Astrocyte of the hippocampus (primary cell): ENCODE data around the gene SLAMF7.
"Not testable (repeated sequence)": the region's sequence is repeated elsewhere in the genome, so short reads cannot be mapped to it uniquely, and the experiment has no call there.

Experiments
- DNase-seq: peaks from one replicate; pipeline ENCODE4 v3.0.0; 2011; ENCODE audit warnings: low read depth, low spot score

SLAMF7 gene

DNA sequence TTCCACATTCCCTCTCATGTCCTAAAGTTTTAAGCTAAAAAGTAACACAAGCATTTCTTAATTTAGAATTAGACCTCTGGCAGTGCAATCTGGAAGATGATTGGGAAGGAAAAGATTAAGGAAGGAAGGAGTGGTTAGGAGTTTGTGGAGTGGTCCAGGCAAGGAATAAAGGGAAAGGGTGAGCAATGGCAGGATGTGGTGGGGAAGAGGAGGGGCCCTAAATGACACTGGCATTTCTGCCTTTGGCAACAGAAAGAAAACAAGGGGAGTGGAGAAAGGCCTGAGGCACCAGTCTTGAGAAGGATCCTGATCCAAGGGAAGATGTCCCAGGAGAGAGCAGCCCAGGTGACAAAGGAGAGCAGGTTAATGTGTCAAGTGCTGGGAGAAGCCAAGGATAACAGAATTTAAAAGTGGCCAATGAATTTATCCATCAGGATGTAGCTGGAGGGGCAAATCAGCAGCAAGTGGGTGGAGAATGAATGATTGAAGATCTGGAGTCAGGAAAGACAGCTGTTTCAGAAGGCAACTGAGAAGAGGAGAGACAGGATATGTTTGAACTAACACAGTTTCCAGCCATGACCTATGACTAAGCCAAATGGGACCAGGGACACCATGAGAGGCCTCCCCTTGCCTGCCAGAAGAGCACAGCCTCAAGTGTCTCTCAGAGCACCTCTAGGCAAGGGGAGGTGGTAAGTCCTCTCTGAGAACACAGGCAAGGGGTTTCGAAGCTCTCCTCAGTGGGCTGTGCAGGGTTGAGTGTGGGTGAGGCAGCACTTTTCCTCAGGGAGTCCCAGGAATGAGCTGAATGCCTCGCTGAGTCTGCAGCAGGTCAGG is 36.1 kb downstream of the SLAMF7 start:
- DNase-seq = no peak

DNA sequence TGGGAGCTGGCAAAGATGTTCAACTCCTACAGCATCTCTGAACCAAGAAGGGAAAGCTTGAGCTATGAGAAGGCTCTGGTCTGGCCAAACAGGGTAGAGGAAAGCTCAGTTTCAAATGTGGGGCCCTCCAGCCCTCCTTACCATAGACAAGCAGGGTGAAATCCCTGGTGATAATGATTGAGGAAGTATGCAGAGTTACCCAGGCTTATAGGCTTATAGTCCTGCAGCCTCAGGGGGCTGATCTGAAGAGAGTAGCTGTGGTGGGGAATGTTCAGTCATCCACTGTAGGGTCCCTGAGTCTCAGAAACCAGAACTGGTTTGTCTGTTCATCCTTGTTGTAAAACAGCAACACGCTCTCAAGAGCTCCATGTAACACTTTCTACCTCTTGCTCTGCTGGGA is 37.1 kb downstream of the SLAMF7 start:
- DNase-seq = no peak

- DNase-seq = no peak
These were observed 38.5 kb downstream of the SLAMF7 start for GRCh38 chr1:160777486-160778089.

GRCh38 chr1:160778976-160779375 is 39.9 kb downstream of the SLAMF7 start:
- DNase-seq = no peak

GRCh38 chr1:160779626-160780397 is 40.8 kb downstream of the SLAMF7 start:
- DNase-seq = no peak

GRCh38 chr1:160780398-160780755 is 41.3 kb downstream of the SLAMF7 start:
- DNase-seq = no peak

- no peak for DNase-seq
These were observed 42.2 kb downstream of the SLAMF7 start for GRCh38 chr1:160781186-160781766.

DNA sequence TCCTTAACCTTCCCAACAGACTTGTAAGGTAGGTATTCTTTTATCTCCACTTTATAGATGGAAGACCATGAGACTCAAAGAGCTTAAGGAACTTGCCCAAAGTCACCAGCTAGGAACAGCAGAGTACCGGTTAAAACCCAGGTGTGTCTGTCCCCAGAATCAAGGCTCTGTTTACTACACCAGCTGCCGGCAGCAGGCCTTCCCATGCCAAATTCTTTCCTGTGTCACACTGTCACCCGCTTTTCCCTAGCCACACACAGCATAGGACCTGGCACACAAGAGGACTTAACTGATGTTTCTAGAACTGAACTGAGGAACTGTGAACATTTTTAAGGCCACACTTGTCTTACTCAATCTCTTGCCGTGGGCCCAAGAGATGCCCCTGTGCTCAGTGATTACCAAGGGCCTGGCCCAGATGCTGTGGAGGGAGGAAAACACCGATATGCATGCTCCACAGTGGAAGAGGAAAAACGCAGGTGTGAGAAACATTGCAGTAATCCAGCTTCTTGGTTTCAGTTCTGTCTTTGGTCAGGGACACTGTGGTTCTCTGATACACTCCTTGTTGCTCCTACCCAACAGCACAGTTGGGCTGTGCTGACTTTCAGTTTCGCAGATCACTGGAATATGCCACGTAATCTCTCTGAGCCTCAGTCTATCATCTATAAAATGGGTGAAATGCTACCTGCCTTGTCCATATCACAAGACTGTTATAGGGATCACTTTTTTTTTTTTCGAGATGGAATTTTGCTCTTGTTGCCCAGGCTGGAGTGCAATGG is 43.1 kb downstream of the SLAMF7 start:
- DNase-seq = no peak

GRCh38 chr1:160782988-160783765 is 44.1 kb downstream of the SLAMF7 start:
- DNase-seq = not testable (repeated sequence)

DNA sequence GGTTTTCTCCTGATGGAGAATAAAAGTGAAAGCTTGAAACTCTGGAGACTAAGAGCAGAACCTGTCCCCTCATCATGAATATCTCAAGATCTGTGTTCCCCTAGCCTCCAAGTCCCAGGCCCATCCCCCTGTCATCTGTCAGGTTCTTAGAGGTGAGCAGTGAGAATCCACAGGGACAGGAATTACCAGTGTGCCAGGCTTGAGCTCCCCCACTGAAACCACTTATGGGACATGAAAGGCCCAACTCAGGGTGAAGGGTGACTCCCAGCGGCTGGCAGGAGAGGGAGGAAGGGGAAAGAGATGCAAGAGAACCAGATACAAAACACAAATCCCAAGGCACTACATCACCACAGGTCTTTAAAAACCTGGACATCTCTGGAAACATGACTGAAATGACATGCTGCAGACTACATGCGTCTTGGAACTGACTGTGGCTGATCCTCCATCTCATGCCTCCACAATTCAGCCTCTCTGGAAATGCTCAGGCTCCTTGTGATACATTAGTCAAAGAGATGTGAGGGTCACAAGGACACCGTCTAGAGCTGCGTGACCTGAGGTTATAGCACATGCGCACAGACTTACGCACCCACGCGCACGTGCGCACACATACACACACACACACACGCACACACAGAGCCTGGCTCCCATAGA is 50.1 kb downstream of the SLAMF7 start:
- no peak for DNase-seq

GRCh38 chr1:160789702-160790611 is 50.9 kb downstream of the SLAMF7 start:
- no peak for DNase-seq

GRCh38 chr1:160794376-160794775 is 55.3 kb downstream of the SLAMF7 start:
- DNase-seq = no peak

GRCh38 chr1:160795951-160796383 is 56.9 kb downstream of the SLAMF7 start, which contains the start of gene LY9:
TSS of gene LY9 (plus strand) at chr1:160796174. CDS start at chr1:160796188, 14 bp downstream.
- DNase-seq = no peak

DNA sequence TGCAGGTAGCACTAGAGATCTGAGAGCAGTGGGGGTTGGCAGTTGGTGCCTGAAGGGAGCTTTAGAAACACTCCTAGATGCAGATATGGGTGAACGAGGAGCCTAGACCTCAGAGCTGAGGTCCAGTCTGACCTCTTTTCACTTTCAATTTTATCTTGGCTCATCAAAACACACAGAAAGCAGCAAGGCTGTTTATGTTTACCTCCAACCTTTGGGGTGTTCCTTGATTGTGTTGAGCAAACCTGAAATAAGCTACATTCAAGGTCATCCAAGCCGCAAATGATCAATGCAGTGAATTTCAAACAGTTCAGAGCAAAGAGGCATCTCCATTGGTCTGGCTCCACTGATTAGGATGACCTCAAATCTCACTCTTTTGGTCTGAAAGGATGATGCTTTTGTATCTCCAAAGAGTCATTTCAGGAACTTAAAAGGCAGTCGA is 58.2 kb downstream of the SLAMF7 start:
- no peak for DNase-seq

DNA sequence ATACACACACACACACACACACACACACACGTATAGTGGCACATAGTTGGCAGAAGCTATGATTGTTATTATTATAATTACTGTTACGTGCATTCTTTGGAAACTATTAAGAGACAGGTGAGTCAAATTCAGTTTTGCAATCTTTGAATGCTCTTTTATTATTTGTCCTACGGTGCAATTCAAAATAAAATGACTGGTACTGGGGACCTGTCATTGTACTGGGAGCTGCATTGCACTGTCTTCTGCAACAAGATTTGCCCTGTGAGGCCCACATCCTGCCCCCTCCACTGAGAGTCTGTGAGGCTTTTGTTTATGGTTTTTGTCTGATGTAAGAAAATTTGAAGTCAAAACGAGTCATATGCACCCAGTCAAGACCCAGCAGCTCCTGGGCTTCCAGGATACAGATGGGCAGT is 58.8 kb downstream of the SLAMF7 start:
- DNase-seq = no peak

DNA sequence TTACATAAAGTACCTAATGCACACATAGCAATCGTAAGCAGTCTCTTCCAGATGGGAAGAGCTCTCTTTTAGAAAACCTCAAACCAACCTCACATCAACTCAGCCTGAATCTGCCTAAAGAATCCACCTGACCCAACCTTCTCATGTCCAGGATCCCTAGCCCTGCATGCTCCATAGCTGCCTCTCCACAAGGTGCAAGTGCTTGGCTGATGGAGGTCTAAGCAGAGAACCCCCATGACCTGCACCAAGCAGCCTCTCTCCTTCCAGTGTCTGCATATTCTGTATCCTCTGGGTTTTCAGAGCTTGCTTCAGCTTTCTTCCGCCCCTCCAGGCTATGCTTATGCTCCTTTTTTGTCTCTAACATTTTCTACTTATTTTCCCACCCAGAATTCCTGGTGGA is 59.4 kb downstream of the SLAMF7 start:
- no peak for DNase-seq

DNA sequence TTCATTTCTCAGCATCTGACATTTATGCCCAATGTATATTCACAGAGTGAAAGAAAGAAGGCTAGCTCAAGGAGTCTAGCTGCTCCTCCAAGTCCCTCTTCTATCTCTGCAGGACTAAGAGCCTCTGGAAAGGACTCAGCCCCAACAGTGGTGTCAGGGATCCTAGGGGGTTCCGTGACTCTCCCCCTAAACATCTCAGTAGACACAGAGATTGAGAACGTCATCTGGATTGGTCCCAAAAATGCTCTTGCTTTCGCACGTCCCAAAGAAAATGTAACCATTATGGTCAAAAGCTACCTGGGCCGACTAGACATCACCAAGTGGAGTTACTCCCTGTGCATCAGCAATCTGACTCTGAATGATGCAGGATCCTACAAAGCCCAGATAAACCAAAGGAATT is 60.6 kb downstream of the SLAMF7 start:
- DNase-seq = no peak

- no peak for DNase-seq
These were observed 61.1 kb downstream of the SLAMF7 start for GRCh38 chr1:160800142-160800541.
